ENCODE measurements around the gene MTF2.

GRCh38 chr1:93081716-93082115 is 2.6 kb downstream of the MTF2 start:
- no peak for TF ChIP-seq POLR2A (IDR thresholded peaks at IDR 0.05; ENCODE audit: extremely low read depth, insufficient read length)
- TF ChIP-seq CTCF (IDR thresholded peaks at IDR 0.05; ENCODE audit: low read depth, low read length): no peak

All from NB4 (cell line).